ENCODE results near the gene MKI67.

GRCh38 chr10:128070161-128070560, 56.1 kb downstream of the MKI67 start:
- no peak for TF ChIP-seq CTCF (IDR thresholded peaks at IDR 0.05)
- TF ChIP-seq POLR2AphosphoS5 (IDR thresholded peaks at IDR 0.05), result no peak
- no peak for TF ChIP-seq POLR2A (IDR thresholded peaks at IDR 0.05)
